Ovary (tissue), 9 donors: ENCODE results near the gene CWC27. TPM values are rescaled to one million over a fixed set of nuclear protein-coding genes. Genes with fewer than 3 reads are reported as not detected.

Experiments
- DNase-seq, 5 donors: peaks; one replicate each; pipeline ENCODE4 v3.0.0-alpha.2; 2019 to 2020
- H3K27ac ChIP-seq, 2 donors: fragments of 200-600 bp; one replicate each; pipeline versions ENCODE4 v1.5.1 to v1.8.0; 2019 to 2022
- H3K27me3 ChIP-seq: fragments of 200-600 bp; one replicate; pipeline ENCODE4 v1.8.0; 2022
- H3K36me3 ChIP-seq: fragments of 200-600 bp; sonication (generic); one replicate; pipeline ENCODE4 v1.5.1; 2019
- H3K4me1 ChIP-seq: one replicate; pipeline ENCODE4 v1.8.1; 2013; ENCODE audit warnings: mild to moderate bottlenecking, moderate library complexity; ENCODE audit not compliant: insufficient read depth
- H3K4me3 ChIP-seq: fragments of 200-600 bp; sonication (generic); one replicate; pipeline ENCODE4 v1.5.1; 2017
- H3K9me3 ChIP-seq, 2 donors: fragments of 200-600 bp in 1 of 2; sonication (generic) in 1 of 2; one replicate each; pipeline versions ENCODE4 v1.5.1 to v1.8.1; 2013 to 2019; ENCODE audit warnings: mild to moderate bottlenecking in 1 of 2, moderate library complexity in 1 of 2
- EP300 ChIP-seq: sonication (generic); formaldehyde crosslinking; IDR thresholded peaks from one replicate; pipeline ENCODE4 v1.6.1; 2017; ENCODE audit warnings: antibody characterized with exemption
- POLR2A ChIP-seq: fragments of 450-650 bp; IDR thresholded peaks from one replicate; pipeline ENCODE4 v1.6.1; 2017; ENCODE audit warnings: antibody characterized with exemption, mild to moderate bottlenecking, moderate library complexity
- WGBS, 3 donors: extraction: QIAGEN DNeasy Blood & Tissue Kit in 1 of 3; methylation state at CpG; one replicate each; pipeline versions ENCODE4 v1.1.5 to v1.1.7; 2013 to 2017; 5-methylcytosine and 5-hydroxymethylcytosine counted together
- intact Hi-C, 4 donors: fragments of 100-400 bp; cut with DNase I; formaldehyde crosslinking; loops; one replicate each; pipeline versions ENCODE4 v1.11.0 to v1.15.1; 2022 to 2023
- polyA plus RNA-seq, 2 donors: library from polyadenylated mRNA; stranded (reverse); fragments of 200-250 nt in 1 of 2; fragments of 350-450 nt in 1 of 2; fragmentation: Illumina TruSeq in 1 of 2; extraction: RNeasy Lipid Tissue Mini Kit (QIAGEN cat#74804) in 1 of 2; gene quantifications; one replicate each; pipeline ENCODE4 v1.2.3, GENCODE V29; 2013 to 2014
- total RNA-seq, 7 donors: library from RNA; depleted of rRNA in 2 of 7; stranded (reverse); fragments of >200 nt in 2 of 7; fragmentation: NEBNext Ultra II Directional in 3 of 7; extraction: Animal tissue kit (Norgen Biotek cat#: 25700) in 3 of 7; gene quantifications; one replicate each; pipeline versions ENCODE4 v1.1.0 to v1.2.4, GENCODE V29; 2016 to 2023
- TF ChIP-seq, protein P1 (sequence below), 3 donors: fragments of 450-650 bp in 2 of 3; fragments of 200-600 bp in 1 of 3; IDR thresholded peaks; one replicate each; pipeline versions ENCODE4 v1.5.1 to v1.8.0; 2016 to 2022; ENCODE audit warnings: antibody characterized with exemption in 3 of 3, mild to moderate bottlenecking in 1 of 3
- donor health status: DM: no; HTN: no; CAD: no; lungs with moderate emphysema.
- donor health status: DM: no; HTN: no; CAD: no.
- donor health status: Bipolar disorder and iron deficiency.
- donor health status: DM: yes; HTN: yes; CAD: no.
- donor health status: DM: no; HTN: no; CAD: no.
- donor health status: DM: yes; HTN: yes; CAD: no.

The CWC27 gene
- total and polyA plus RNA-seq, 9 donors = 10.0 to 23.1 (median 18.9) TPM

DNA sequence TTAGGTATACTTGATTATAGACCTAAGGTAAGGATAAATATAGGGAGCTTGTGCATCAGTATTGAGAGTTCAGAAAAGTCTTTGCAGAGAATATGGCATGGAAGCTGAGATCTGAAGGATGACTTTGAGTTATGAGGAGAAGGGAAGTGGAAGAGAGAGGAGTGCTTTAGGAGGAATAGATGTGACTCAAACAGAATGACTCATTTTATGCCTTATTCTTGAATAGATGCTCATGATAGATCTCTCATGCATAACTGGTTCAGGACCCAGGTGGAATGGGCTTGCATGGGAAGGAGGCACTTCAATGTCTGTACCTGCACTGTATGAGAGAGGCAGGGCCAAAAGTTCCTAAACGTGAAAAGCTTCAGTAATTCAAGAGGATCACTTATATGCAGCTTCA lies 103.3 kb downstream of the CWC27 start:
- Histone ChIP-seq H3K27ac (no peak overlapping the region), H3K36me3 (no peaks in the 10 kb centered on the region), H3K27me3 (no peaks in the 10 kb centered on the region), H3K4me1 (no peaks in the 10 kb centered on the region), H3K9me3 (no peaks in the 10 kb centered on the region), H3K4me3 (no peak overlapping the region)
- no peak for TF ChIP-seq POLR2A
- TF ChIP-seq, protein P1, sequence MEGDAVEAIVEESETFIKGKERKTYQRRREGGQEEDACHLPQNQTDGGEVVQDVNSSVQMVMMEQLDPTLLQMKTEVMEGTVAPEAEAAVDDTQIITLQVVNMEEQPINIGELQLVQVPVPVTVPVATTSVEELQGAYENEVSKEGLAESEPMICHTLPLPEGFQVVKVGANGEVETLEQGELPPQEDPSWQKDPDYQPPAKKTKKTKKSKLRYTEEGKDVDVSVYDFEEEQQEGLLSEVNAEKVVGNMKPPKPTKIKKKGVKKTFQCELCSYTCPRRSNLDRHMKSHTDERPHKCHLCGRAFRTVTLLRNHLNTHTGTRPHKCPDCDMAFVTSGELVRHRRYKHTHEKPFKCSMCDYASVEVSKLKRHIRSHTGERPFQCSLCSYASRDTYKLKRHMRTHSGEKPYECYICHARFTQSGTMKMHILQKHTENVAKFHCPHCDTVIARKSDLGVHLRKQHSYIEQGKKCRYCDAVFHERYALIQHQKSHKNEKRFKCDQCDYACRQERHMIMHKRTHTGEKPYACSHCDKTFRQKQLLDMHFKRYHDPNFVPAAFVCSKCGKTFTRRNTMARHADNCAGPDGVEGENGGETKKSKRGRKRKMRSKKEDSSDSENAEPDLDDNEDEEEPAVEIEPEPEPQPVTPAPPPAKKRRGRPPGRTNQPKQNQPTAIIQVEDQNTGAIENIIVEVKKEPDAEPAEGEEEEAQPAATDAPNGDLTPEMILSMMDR (IDR thresholded peaks at IDR 0.05) = no peak
- TF ChIP-seq EP300 = no peak
- 77 to 91% (median 77%) methylated on average over 1 of the region's 1 CpG for WGBS, 3 donors
- intact Hi-C loops = no loop called here
- DNase-seq = no peak

DNA sequence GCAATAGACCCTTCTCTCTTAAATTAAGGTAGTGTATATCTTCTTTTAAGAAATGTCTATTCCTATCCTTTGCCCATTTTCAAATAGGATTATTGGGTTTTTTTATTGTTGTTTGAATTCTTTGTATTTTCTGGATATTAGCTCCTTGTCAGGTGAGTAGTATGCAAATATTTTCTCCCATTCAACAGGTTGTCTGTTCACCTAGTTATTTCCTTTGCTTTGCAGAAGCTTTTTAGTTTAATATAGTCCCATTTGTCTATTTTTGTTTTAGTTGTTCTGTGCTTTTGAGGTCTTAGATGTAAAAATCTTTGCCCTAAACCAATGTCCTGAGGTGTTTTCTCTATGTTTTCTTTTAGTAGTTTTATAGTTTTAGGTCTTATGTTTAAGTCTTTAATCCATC lies 104.7 kb downstream of the CWC27 start:
- no peak for DNase-seq
- Histone ChIP-seq H3K27me3 (no peaks in the 10 kb centered on the region), H3K27ac (no peak overlapping the region), H3K9me3 (no peaks in the 10 kb centered on the region), H3K36me3 (no peaks in the 10 kb centered on the region), H3K4me3 (no peak overlapping the region), H3K4me1 (no peaks in the 10 kb centered on the region)
- TF ChIP-seq, protein P1 (IDR thresholded peaks at IDR 0.05) = no peak
- TF ChIP-seq EP300 (no peak), POLR2A (no peak)
- intact Hi-C loops = no loop called here

DNA sequence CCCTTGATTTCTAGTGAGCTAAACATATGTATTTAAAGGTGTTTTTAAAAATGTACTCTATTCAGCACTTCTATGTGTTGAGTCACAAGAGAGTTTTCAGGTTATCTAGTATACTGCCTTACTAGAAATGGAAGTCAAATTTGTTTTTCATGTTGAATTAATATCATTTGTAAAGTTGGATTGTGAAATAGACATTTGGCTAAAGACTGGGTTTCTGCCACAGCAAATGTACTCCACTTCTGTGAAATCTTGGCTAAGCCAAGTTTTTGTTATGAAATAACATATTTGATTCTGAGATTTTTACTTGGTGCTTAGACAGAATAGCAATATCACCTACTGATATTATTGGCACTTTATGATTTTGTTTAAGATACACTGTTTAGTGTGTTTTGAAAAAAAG lies 106.0 kb downstream of the CWC27 start:
- Histone ChIP-seq H3K4me1 (no peaks in the 10 kb centered on the region), H3K4me3 (no peak overlapping the region), H3K27ac (no peak overlapping the region), H3K27me3 (no peaks in the 10 kb centered on the region), H3K36me3 (no peaks in the 10 kb centered on the region), H3K9me3 (no peaks in the 10 kb centered on the region)
- intact Hi-C loops = no loop called here
- DNase-seq = no peak
- no peak for TF ChIP-seq POLR2A
- TF ChIP-seq, protein P1 (IDR thresholded peaks at IDR 0.05) = no peak
- TF ChIP-seq EP300 = no peak

DNA sequence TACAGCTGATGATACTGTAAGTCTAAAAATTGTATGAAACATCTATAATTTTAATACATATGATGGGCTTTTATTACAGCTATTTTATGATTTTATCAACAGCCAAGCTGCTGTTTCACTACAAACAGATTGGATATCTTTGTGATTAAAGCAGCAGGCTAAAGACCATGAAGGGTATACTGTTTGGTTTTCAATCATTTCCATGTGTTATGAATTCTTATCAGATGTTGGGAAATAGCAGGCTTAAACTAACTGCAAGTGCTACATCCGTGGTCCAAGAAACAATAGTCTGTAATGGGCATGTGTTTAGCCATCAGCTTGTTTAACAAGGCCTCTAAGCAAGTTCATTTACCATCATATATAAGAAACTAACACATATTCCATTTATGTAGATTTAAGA lies 107.5 kb downstream of the CWC27 start:
- Histone ChIP-seq H3K4me1 (no peaks in the 10 kb centered on the region), H3K36me3 (no peaks in the 10 kb centered on the region), H3K27me3 (no peaks in the 10 kb centered on the region), H3K4me3 (no peak overlapping the region), H3K9me3 (no peaks in the 10 kb centered on the region), H3K27ac (no peak overlapping the region)
- DNase-seq = no peak
- WGBS, 3 donors = 69 to 73% (median 72%) methylated on average over 1 of the region's 1 CpG
- intact Hi-C loops = no loop called here
- TF ChIP-seq, protein P1 (IDR thresholded peaks at IDR 0.05) = no peak
- no peak for TF ChIP-seq POLR2A
- TF ChIP-seq EP300 = no peak

DNA sequence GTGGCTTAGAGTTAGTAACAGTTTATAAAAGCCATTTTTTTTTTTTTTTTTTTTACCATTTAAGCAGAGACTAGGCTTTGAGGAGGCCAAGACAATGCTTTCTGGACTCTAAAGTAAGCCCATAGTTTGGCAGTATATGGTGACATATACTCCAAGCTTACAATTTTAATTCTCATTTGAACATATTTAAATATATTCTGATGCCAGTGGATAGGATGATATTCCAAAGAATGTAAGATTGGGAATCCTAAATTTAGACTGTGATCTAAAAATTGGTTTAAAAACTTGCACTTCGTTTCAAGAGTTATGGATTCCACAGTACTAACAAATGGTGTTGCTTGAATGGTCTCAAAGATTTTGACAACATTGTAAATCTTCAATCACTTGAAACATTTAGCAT lies 112.1 kb downstream of the CWC27 start:
- H3K27me3 ChIP-seq = no peaks in the 10 kb centered on the region
- WGBS, 3 donors = 91 to 98% (median 95%) methylated on average over 1 of the region's 1 CpG
- TF ChIP-seq, protein P1 (IDR thresholded peaks at IDR 0.05) = no peak
- TF ChIP-seq POLR2A (no peak), EP300 (no peak)
- no peak overlapping the region for H3K27ac ChIP-seq
- no peak for DNase-seq
- no peaks in the 10 kb centered on the region for H3K36me3 ChIP-seq
- no peaks in the 10 kb centered on the region for H3K4me1 ChIP-seq
- H3K9me3 ChIP-seq = no peaks in the 10 kb centered on the region
- intact Hi-C loops = no loop called here
- H3K4me3 ChIP-seq = no peak overlapping the region
